HG02678 (cell line): ENCODE measurements around the gene GADD45A.

Experiments
- ATAC-seq: cut with Tn5 transposase; IDR thresholded peaks from one replicate; pipeline ENCODE4 v1.9.1; 2021; ENCODE audit warnings: mild to moderate bottlenecking, moderate library complexity; ENCODE audit not compliant: unreplicated experiment

GADD45A gene

DNA sequence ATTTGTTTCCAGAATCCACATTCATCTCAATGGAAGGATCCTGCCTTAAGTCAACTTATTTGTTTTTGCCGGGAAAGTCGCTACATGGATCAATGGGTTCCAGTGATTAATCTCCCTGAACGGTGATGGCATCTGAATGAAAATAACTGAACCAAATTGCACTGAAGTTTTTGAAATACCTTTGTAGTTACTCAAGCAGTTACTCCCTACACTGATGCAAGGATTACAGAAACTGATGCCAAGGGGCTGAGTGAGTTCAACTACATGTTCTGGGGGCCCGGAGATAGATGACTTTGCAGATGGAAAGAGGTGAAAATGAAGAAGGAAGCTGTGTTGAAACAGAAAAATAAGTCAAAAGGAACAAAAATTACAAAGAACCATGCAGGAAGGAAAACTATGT lies 2.6 kb downstream of the GADD45A start:
- ATAC-seq, result no peak

DNA sequence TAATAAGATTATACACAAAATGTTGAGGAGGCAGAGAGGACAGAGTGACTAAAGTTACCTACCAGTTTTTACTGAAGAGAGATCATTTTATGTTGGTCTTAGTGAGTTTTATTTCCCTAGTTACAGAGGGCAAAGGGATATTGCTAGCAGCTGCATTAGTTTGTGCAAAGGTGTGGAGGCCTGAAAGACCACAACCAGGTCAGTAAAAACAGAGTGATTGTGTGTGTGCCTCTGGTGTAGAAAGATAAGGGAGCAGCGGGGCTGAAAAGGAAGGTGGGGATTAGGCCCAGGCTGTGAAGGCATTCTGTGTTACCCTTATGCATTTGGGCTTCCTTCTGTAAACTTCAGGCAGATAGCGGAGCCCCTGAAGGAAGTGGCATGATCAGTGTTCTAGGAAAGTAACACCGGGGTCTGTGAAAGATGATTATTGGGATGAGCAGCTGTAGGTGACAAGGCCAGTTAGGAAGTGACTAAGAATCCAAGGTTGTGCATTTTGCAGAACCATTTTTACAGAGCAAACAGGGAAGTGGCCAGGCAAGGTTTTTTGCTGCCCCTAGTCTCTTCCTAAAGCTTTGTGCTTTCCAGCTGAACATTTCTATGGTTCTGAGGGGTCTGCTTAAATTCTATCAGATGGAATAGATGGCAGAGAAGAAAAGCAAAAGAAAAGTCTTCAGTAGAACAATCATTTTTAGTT lies 3.7 kb downstream of the GADD45A start:
- ATAC-seq, result no peak

- no peak for ATAC-seq
Observed at GRCh38 chr1:67689267-67690017, 4.4 kb downstream of the GADD45A start.

DNA sequence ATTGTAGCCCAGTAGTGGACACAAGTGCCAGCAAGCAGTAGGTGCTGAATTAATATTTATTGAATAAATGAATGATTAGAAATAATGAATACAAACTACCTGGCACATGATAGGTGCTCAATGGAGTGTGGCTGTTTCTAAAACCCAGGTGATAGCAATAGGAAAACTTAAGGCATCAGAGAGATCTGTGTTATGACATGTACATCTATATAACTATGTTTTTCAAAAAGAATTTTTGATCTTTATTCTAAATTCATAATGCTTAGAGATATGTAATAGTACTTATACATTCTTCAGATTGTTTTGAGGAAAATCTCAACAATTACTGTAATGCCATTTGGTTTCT lies 5.0 kb downstream of the GADD45A start:
- no peak for ATAC-seq

DNA sequence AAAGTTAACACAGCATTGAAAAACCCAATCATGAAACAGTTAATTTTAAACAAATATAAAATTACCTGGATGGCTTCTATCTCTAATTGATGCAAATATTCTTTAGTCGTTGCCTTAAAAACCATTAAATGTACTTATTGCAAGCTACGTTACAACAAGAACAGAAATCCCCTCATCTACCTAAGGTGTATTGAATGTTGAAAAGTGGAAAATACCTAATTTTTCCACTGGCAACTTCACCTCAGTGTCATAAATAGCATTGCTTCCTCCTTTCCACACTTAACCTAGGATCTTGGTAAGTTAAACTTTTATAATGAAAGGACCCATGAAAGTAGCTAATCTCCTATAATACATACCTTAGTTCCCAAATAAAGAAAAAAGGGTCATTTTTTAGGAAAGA lies 5.4 kb downstream of the GADD45A start:
- no peak for ATAC-seq

DNA sequence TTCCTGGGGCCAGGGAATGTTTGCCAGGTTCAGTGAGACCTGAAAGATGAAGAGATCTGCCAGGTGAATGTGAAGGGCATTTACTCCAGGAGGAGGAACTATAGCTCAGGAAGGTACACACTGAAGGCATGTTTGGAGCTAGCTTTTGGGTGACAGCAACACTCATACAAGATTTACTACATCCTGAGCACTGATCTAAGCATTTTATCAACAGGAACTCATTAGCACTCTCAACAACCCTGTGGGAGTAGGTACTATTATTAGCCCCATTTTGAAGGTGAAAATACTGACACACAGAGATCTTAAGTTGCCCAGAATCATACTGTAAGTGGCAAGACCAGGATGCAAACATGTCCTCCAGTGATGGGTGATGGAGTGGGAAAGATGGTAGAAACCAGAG lies 6.7 kb downstream of the GADD45A start:
- no peak for ATAC-seq

DNA sequence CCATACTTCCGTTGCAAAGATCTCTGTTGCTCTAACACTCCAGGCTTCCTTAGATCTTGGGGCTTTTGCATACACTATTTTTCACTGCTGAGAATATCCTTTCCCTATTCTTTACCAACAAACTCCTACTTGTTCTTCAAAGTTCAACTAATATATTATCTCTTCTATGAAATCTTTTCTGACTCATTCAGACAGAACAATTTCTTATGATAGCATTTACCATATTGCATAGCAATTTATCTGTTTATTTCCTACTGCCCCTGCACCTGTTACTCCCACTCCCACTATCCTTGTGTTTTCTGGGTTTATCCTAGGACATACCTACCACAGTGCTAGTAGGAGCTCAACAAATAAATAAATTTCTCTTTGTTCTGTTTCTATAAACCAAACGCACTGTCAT lies 11.0 kb downstream of the GADD45A start:
- ATAC-seq, result no peak

DNA sequence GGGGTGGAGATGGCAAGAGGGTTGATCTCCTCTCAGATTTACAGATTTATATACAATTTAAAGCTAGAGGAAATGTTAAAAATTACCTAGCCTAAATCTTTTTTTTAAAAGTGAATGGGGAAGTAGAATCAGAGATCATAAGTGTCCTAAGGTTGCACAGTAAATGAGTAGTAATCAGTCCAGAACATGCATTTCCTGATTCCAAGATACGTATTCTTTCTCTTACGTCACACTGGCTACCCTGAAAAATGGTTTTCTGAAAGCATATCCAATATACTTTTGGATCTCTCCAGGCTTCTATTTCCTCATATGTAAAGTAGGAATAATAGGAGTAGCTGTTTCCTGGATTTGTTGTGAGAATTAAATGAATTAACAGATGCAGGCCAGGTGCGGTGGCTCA lies 11.7 kb downstream of the GADD45A start:
- no peak for ATAC-seq

GRCh38 chr1:67700220-67700619 lies 15.2 kb downstream of the GADD45A start:
- ATAC-seq, result no peak

- ATAC-seq, result no peak
Observed at GRCh38 chr1:67700692-67701410, 15.8 kb downstream of the GADD45A start.

GRCh38 chr1:67701876-67702275 lies 16.9 kb downstream of the GADD45A start:
- no peak for ATAC-seq

- ATAC-seq, result no peak
Observed at GRCh38 chr1:67704351-67704750, 19.4 kb downstream of the GADD45A start.

DNA sequence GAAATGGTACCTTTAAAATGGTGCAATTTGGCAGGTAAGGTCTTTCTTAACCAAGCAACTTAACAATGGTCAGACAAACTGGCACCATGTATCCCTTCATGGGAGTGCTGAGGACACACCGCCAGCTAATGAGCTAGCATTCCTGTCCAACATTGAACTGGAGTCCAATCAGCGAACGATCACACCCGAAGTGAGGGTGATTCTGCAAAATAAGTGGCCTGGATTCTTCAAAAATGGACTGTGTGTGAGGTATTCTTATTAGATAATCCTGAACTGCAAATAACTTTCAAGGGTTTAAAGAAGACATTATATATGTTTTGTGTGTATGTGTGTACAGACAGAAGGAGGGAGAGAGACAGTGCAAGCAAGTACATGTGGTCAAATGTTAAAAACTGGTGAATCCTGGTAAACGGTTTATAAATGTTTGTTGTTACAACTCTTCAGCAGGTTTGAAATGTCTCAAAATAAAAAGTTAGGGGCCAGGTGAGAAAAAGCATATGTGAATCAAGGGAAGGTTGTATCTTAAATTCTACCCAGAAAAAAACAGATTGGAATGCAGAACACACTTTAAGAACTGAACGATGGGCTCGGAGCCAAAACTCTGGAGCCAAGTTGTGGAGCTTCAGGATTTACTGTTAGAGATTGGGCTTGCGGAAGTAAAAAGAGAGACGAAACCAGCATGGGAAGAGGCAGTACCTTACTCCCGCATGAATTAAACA lies 20.9 kb downstream of the GADD45A start:
- no peak for ATAC-seq

GRCh38 chr1:67708606-67709005 lies 23.6 kb downstream of the GADD45A start:
- no peak for ATAC-seq

GRCh38 chr1:67710417-67710816 lies 25.4 kb downstream of the GADD45A start:
- ATAC-seq, result no peak

DNA sequence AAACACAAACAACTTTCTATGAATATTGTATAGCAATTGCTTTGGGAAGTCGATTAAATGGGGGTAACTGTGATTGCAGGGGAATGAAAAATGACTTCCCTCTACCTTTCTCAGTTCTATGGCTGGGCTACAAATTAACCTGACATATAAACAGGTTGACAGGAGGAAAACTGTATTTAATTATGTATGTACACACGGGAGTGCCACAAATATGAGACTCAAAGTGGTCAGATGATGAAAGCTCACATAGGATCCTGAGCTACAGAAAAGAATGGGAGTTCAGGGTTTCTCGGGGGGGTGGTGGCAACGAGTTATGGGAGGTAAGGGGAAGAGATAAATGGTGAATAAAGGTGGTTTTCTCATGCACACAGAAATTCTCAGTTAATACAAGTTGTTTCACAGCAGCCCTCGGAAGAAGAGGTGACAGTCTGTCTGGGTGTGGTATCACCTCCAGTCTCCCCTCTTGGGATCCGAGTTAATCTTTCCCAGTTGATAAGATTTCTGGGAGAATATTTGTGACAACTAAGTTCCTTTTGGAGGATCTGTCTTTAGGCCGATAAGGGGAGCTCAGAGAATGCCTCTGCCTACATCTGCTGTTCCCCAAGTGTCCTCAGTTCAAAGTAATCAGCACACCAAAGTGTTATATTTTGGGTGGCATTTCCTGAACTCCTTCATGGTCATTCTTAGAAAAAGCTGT lies 26.3 kb downstream of the GADD45A start:
- ATAC-seq, result no peak

DNA sequence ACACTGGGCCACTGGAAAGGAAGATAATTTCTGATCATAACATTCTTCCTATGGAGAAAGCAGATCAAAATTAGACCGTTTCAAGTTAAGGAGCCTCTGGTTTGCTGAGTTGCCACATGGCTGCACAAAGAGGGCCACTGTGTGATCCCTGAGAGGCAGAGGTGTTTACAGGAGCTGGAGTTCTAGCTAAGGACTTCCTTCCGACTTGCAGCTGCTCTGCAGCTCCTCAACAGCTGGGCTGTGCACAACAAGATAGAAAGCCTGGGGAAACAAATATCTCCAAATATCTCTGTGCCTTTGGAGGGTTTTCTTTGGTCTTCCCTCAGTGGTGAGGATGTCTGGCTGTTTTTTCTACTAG lies 26.8 kb downstream of the GADD45A start:
- no peak for ATAC-seq

DNA sequence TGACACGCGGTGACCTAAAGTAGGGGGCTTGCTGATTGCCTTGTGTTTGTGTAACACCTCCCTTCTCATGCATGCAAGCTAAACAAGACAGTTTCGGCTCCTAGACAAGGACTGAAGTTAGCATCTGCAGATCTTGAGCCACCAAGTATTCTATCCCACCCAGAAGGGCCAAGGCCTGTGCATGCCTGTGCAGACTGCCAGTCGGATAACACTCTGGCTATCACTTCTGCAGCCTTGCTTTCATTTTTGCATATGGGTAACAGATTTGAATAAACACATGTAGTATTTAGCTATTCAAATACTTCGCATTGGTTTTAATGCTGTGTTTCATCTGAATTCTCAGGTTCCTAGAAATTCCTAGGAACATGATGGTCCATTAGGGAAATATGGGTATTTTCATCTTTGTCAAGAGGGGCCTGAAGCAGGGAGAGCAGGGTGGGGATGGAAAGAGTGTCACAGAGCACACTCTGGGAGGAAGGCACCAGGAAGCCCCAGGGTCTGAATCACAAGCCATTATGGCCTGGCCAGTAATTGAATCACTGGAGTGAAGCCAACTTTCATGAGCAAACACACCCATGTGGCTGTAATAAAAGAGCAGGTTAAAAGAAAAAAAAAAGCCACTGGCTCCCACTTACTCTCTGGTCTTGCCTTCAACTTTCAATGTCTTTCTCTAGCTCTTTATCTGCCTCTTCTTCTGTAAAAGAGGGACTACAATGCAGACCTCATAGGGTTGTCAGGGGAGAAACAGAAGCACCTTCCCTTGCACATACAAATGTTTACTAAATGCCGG lies 28.3 kb downstream of the GADD45A start:
- no peak for ATAC-seq

DNA sequence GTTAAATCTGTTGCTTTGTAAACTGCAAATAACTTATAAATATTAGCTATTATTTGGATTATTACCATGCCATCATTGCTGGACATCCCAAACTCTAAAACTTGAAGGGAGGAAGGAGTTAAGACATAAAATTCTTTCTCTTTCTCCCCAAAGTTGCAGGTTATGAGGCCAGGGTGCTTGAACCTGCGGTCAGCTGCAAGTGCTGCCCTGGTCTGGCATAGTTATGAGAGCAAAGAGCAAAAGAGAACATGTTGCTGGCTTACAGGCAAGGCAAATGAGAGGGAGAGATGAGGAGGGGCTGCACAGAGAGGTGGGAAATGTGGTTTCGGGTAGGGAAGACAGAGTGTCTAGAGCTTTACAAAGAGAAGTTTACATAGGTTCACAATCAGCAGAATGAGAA lies 30.8 kb downstream of the GADD45A start:
- ATAC-seq, result no peak

DNA sequence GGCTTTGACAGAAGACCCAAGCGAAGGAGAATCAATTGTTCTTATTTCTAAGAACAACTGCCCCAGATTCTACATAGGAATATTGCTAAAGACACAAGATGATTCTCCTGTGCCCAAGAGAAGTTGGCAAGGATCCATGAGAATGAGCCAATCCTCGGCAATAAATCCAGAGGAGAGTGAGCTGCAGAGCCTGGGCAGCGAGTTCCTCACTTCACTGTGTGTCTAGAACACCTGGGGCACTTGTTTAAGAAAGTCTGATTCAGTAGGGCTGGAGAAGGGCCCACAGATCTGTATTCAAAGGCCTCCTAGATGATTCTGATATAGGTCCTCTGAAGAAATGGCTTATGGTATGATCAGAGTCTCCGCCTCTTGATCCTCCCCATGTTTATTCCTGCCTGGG lies 31.8 kb downstream of the GADD45A start:
- no peak for ATAC-seq
